ENCODE measurements around the gene ELP4.
"Not testable (repeated sequence)": the region's sequence is repeated elsewhere in the genome, so short reads cannot be mapped to it uniquely, and the experiment has no call there.

ELP4 gene

DNA sequence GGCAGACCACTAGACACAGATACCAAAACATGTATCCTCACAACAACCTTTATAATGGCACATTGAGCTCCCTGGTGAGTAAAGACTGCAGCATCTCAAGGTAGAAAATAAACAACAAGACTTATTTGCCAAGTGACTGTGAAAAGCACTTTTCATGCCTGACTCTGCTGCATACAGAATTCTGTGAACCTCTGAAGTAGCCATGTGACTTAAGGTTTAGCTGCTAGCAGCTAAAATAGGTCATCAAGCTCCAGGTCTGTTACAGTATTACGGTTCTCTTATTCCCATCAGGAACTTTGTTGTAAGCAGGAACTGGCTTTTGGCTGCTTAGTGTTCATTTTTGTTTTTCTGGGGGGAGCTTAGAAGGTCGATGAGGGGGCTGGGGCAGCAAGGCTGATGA, 162.1 kb downstream of the ELP4 start:
- Histone ChIP-seq H3K27ac (replicated peaks; ENCODE audit: low read length) (no peak overlapping the region), H3K14ac (ENCODE audit: low read length) (no peak overlapping the region), H3K27me3 (ENCODE audit: control insufficient read depth in 3 of 3, insufficient read depth in 3 of 3, low read depth in 1 of 3, low read length in 3 of 3) (no peaks in the 10 kb centered on the region), H4K8ac (ENCODE audit: low read depth, low read length) (no peak overlapping the region), H4K91ac (ENCODE audit: low read depth, low read length, poor library complexity) (no peak overlapping the region), H2AFZ (ENCODE audit: low read length) (no peak overlapping the region), H3K4me1 (ENCODE audit: control insufficient read depth in 2 of 2, insufficient read depth in 1 of 2, low read depth in 1 of 2, low read length in 2 of 2) (peaks cover 0 to 2% of the 10 kb centered on the region in 2 donors), H3K79me1 (ENCODE audit: low read depth, low read length) (no peaks in the 10 kb centered on the region), H3K4me2 (ENCODE audit: insufficient read depth, low read length, poor library complexity, severe bottlenecking) (no peak overlapping the region), H3K18ac (ENCODE audit: low read length) (no peak overlapping the region), H3K4ac (ENCODE audit: low read length) (no peak overlapping the region), H3K9ac (ENCODE audit: low read depth, low read length, poor library complexity) (no peak overlapping the region), H2BK12ac (ENCODE audit: low read length) (no peak overlapping the region), H3K9me3 (replicated peaks in 1 of 2; ENCODE audit: control insufficient read depth in 2 of 2, insufficient read depth in 1 of 2, low read depth in 1 of 2, low read length in 2 of 2) (no peaks in the 10 kb centered on the region), H3K36me3 (replicated peaks in 1 of 2; ENCODE audit: control insufficient read depth in 2 of 2, insufficient read depth in 2 of 2, low read length in 2 of 2) (no peaks in the 10 kb centered on the region), H3K23ac (ENCODE audit: low read depth, low read length, poor library complexity) (no peak overlapping the region), H3K4me3 (ENCODE audit: low read length in 2 of 2) (no peak overlapping the region), H2BK5ac (ENCODE audit: low read length) (no peak overlapping the region), H2AK5ac (ENCODE audit: low read depth, low read length) (no peak overlapping the region), H2BK120ac (ENCODE audit: low read depth, low read length) (no peak overlapping the region), H2BK15ac (ENCODE audit: low read length) (no peak overlapping the region)
- DNase-seq (ENCODE audit: low spot score): no peak
- WGBS, 2 donors (ENCODE audit: extremely low coverage in 2 of 2, insufficient read length in 2 of 2, insufficient replicate concordance in 1 of 2): no CpG with 5 or more reads among the region's 2 CpGs

DNA sequence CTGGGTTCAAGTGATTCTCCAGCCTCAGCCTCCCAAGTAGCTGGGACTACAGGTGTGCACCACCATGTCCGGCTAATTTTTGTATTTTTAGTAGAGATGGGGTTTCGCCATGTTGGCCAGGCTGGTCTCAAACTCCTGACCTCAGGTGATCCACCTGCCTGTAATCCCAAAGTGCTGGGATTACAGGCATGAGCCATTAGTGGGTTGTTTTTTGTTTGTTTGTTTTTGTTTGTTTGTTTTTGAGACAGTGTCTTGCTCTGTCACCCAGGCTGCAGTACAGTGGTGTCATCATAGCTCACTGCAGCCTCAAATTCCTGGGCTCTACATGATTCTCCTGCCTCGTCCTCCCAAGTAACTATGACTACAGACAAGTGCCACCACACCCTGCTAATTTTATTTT, 163.5 kb downstream of the ELP4 start:
- not testable (repeated sequence) for H4K91ac ChIP-seq (ENCODE audit: low read depth, low read length, poor library complexity); H3K4me1 ChIP-seq (ENCODE audit: control insufficient read depth in 2 of 2, insufficient read depth in 1 of 2, low read depth in 1 of 2, low read length in 2 of 2); H3K27me3 ChIP-seq (ENCODE audit: control insufficient read depth in 3 of 3, insufficient read depth in 3 of 3, low read depth in 1 of 3, low read length in 3 of 3); H3K27ac ChIP-seq (replicated peaks; ENCODE audit: low read length); H2BK120ac ChIP-seq (ENCODE audit: low read depth, low read length); H2AK5ac ChIP-seq (ENCODE audit: low read depth, low read length); H2BK5ac ChIP-seq (ENCODE audit: low read length); DNase-seq (ENCODE audit: low spot score); H3K23ac ChIP-seq (ENCODE audit: low read depth, low read length, poor library complexity); H3K18ac ChIP-seq (ENCODE audit: low read length); H3K9me3 ChIP-seq (replicated peaks in 1 of 2; ENCODE audit: control insufficient read depth in 2 of 2, insufficient read depth in 1 of 2, low read depth in 1 of 2, low read length in 2 of 2); H3K36me3 ChIP-seq (replicated peaks in 1 of 2; ENCODE audit: control insufficient read depth in 2 of 2, insufficient read depth in 2 of 2, low read length in 2 of 2); H2AFZ ChIP-seq (ENCODE audit: low read length); H3K79me1 ChIP-seq (ENCODE audit: low read depth, low read length); H3K4ac ChIP-seq (ENCODE audit: low read length); H4K8ac ChIP-seq (ENCODE audit: low read depth, low read length); H3K9ac ChIP-seq (ENCODE audit: low read depth, low read length, poor library complexity); H3K14ac ChIP-seq (ENCODE audit: low read length); H3K4me3 ChIP-seq (ENCODE audit: low read length in 2 of 2); H2BK15ac ChIP-seq (ENCODE audit: low read length); H3K4me2 ChIP-seq (ENCODE audit: insufficient read depth, low read length, poor library complexity, severe bottlenecking)
- H2BK12ac ChIP-seq (ENCODE audit: low read length): peak overlapping the region; percentile 41
- WGBS, 2 donors (ENCODE audit: extremely low coverage in 2 of 2, insufficient read length in 2 of 2, insufficient replicate concordance in 1 of 2): no CpG with 5 or more reads among the region's 3 CpGs

DNA sequence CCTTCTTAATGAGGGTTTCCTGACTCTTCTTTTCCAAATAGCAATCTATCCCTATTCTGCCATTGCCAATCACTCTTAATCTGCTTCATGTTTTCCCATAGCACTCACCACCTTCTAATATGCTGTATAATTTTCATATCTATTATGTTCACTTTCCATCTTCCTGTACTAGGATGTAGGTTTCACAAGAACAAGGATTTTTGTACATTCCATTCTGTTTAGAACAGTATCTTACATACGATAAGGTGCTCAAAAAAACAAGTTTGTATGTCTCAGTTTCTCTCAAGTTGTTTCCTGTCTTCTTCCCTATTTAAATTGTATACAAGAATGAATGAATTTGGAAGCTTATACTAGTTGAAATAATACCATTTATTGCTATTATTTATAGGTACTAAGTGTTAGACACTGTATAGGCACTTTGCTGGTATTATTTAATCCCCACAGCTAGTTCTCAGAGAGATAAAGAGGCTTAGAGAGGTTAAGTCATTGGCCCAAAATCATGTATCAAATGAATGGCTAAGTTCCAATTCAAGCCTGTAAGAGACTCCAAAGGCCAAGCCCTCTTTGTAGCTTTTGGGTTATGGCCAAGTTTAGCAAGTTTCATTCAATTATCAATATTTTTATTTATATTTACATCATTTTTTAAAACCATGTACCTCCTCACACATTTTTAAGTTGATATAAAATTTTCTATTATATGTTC, 166.9 kb downstream of the ELP4 start:
- no CpG with 5 or more reads among the region's 1 CpG for WGBS, 2 donors (ENCODE audit: extremely low coverage in 2 of 2, insufficient read length in 2 of 2, insufficient replicate concordance in 1 of 2)
- Histone ChIP-seq H2BK5ac (ENCODE audit: low read length) (no peak overlapping the region), H2BK120ac (ENCODE audit: low read depth, low read length) (no peak overlapping the region), H3K27ac (replicated peaks; ENCODE audit: low read length) (no peak overlapping the region), H2BK15ac (ENCODE audit: low read length) (no peak overlapping the region), H3K27me3 (ENCODE audit: control insufficient read depth in 3 of 3, insufficient read depth in 3 of 3, low read depth in 1 of 3, low read length in 3 of 3) (no peaks in the 10 kb centered on the region), H2BK12ac (ENCODE audit: low read length) (no peak overlapping the region), H3K9me3 (replicated peaks in 1 of 2; ENCODE audit: control insufficient read depth in 2 of 2, insufficient read depth in 1 of 2, low read depth in 1 of 2, low read length in 2 of 2) (peaks cover 0 to 6% of the 10 kb centered on the region in 2 donors), H3K4ac (ENCODE audit: low read length) (no peak overlapping the region), H3K79me1 (ENCODE audit: low read depth, low read length) (no peaks in the 10 kb centered on the region), H2AK5ac (ENCODE audit: low read depth, low read length) (no peak overlapping the region), H3K4me3 (ENCODE audit: low read length in 2 of 2) (no peak overlapping the region), H3K4me2 (ENCODE audit: insufficient read depth, low read length, poor library complexity, severe bottlenecking) (no peak overlapping the region), H3K36me3 (replicated peaks in 1 of 2; ENCODE audit: control insufficient read depth in 2 of 2, insufficient read depth in 2 of 2, low read length in 2 of 2) (no peaks in the 10 kb centered on the region), H4K8ac (ENCODE audit: low read depth, low read length) (no peak overlapping the region), H2AFZ (ENCODE audit: low read length) (no peak overlapping the region), H3K18ac (ENCODE audit: low read length) (no peak overlapping the region), H3K4me1 (ENCODE audit: control insufficient read depth in 2 of 2, insufficient read depth in 1 of 2, low read depth in 1 of 2, low read length in 2 of 2) (no peaks in the 10 kb centered on the region), H3K23ac (ENCODE audit: low read depth, low read length, poor library complexity) (no peak overlapping the region), H4K91ac (ENCODE audit: low read depth, low read length, poor library complexity) (no peak overlapping the region), H3K14ac (ENCODE audit: low read length) (no peak overlapping the region), H3K9ac (ENCODE audit: low read depth, low read length, poor library complexity) (no peak overlapping the region)
- DNase-seq (ENCODE audit: low spot score): no peak

DNA sequence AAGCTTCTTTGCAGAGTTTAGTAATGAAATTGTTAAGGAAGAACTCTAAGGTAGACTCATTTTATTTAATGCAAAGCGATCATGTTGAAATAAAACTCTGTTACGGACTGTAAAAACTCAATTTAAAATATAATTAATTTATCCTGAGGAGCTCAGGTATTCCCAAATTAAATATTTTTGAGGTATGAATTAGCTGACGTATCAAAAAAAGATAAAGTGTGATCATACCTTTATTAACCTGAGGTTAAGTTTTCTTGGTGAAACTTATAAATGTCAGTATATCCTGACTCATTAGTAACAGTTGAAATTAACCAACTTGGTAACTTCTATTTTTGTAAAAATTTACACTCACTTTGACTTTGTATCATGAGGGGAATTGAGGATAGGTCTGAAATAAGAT, 171.2 kb downstream of the ELP4 start:
- H3K36me3 ChIP-seq (replicated peaks in 1 of 2; ENCODE audit: control insufficient read depth in 2 of 2, insufficient read depth in 2 of 2, low read length in 2 of 2): no peaks in the 10 kb centered on the region
- no peaks in the 10 kb centered on the region for H3K4me1 ChIP-seq (ENCODE audit: control insufficient read depth in 2 of 2, insufficient read depth in 1 of 2, low read depth in 1 of 2, low read length in 2 of 2)
- no CpG with 5 or more reads among the region's 3 CpGs for WGBS, 2 donors (ENCODE audit: extremely low coverage in 2 of 2, insufficient read length in 2 of 2, insufficient replicate concordance in 1 of 2)
- H3K9ac ChIP-seq (ENCODE audit: low read depth, low read length, poor library complexity): no peak overlapping the region
- H2BK120ac ChIP-seq (ENCODE audit: low read depth, low read length): no peak overlapping the region
- H3K27ac ChIP-seq (replicated peaks; ENCODE audit: low read length): no peak overlapping the region
- H2AFZ ChIP-seq (ENCODE audit: low read length): no peak overlapping the region
- no peak overlapping the region for H3K23ac ChIP-seq (ENCODE audit: low read depth, low read length, poor library complexity)
- no peak overlapping the region for H2AK5ac ChIP-seq (ENCODE audit: low read depth, low read length)
- H3K79me1 ChIP-seq (ENCODE audit: low read depth, low read length): no peaks in the 10 kb centered on the region
- no peak overlapping the region for H3K14ac ChIP-seq (ENCODE audit: low read length)
- H3K18ac ChIP-seq (ENCODE audit: low read length): no peak overlapping the region
- no peak for DNase-seq (ENCODE audit: low spot score)
- no peak overlapping the region for H4K8ac ChIP-seq (ENCODE audit: low read depth, low read length)
- H2BK5ac ChIP-seq (ENCODE audit: low read length): no peak overlapping the region
- H3K4me3 ChIP-seq (ENCODE audit: low read length in 2 of 2): no peak overlapping the region
- no peak overlapping the region for H2BK15ac ChIP-seq (ENCODE audit: low read length)
- no peak overlapping the region for H3K4me2 ChIP-seq (ENCODE audit: insufficient read depth, low read length, poor library complexity, severe bottlenecking)
- H2BK12ac ChIP-seq (ENCODE audit: low read length): no peak overlapping the region
- peaks cover 0 to 6% of the 10 kb centered on the region in 2 donors for H3K9me3 ChIP-seq (replicated peaks in 1 of 2; ENCODE audit: control insufficient read depth in 2 of 2, insufficient read depth in 1 of 2, low read depth in 1 of 2, low read length in 2 of 2)
- no peaks in the 10 kb centered on the region for H3K27me3 ChIP-seq (ENCODE audit: control insufficient read depth in 3 of 3, insufficient read depth in 3 of 3, low read depth in 1 of 3, low read length in 3 of 3)
- H4K91ac ChIP-seq (ENCODE audit: low read depth, low read length, poor library complexity): no peak overlapping the region
- no peak overlapping the region for H3K4ac ChIP-seq (ENCODE audit: low read length)
